ENCODE measurements around the gene FPGT. TPM values are rescaled to one million over a fixed set of nuclear protein-coding genes. Genes with fewer than 3 reads are reported as not detected.
"Not testable (repeated sequence)": the region's sequence is repeated elsewhere in the genome, so short reads cannot be mapped to it uniquely, and the experiment has no call there.

FPGT gene
- total and polyA plus RNA-seq, 7 donors: 2.7 to 9.4 (median 5.7) TPM

GRCh38 chr1:74247881-74248528 is 50.0 kb downstream of the FPGT start:
- no peak overlapping the region for H3K4me3 ChIP-seq
- ATAC-seq (no peak), DNase-seq (peak in 1 of 2 donors; percentile 36)
- intact Hi-C loops (cut with DNase I): no loop called here
- 91 to 94% (median 93%) methylated on average over 19 to 22 of the region's 22 CpGs for WGBS, 3 donors
- TF ChIP-seq CTCF (IDR thresholded peaks at IDR 0.05): no peak
- no peak overlapping the region for H3K27ac ChIP-seq
- no peaks in the 10 kb centered on the region for H3K9me3 ChIP-seq
- no peaks in the 10 kb centered on the region for H3K27me3 ChIP-seq (ENCODE audit: insufficient read depth in 3 of 3, low read length in 2 of 3)
- H3K4me1 ChIP-seq: no peaks in the 10 kb centered on the region
- H3K36me3 ChIP-seq (ENCODE audit: insufficient read depth in 1 of 2, low read depth in 1 of 2): peaks cover 0 to 5% of the 10 kb centered on the region in 2 donors

- ATAC-seq; H3K9me3 ChIP-seq; intact Hi-C loops (cut with DNase I); H3K4me1 ChIP-seq; H3K27ac ChIP-seq; H3K27me3 ChIP-seq (ENCODE audit: insufficient read depth in 3 of 3, low read length in 2 of 3); H3K4me3 ChIP-seq; H3K36me3 ChIP-seq (ENCODE audit: insufficient read depth in 1 of 2, low read depth in 1 of 2): not testable (repeated sequence)
- 88 to 93% (median 92%) methylated on average over 20 to 32 of the region's 32 CpGs for WGBS, 3 donors
- DNase-seq: peak in 1 of 2 donors; percentile 19
Observed at GRCh38 chr1:74253243-74253824, 55.3 kb downstream of the FPGT start.

Other genes with a start within 250 kb of the FPGT start
- 1 to 10 TPM in 1 of 4 donors, under 1 TPM in 3; 0.19 to 1.2 (median 0.52) TPM for gene LRRIQ3, start 66 bp upstream of the FPGT start, total RNA-seq
- gene LRRIQ3, start 66 bp upstream of the FPGT start, polyA plus RNA-seq: 1 to 10 TPM in 1 of 3 donors, under 1 TPM in 2; 0.44 to 1.3 (median 0.45) TPM
- 1 to 10 TPM in 2 of 4 donors, under 1 TPM in 2; 0.65 to 1.6 (median 1.0) TPM for gene TNNI3K, start 37.1 kb downstream of the FPGT start, total RNA-seq
- 1 to 10 TPM in 2 of 3 donors, under 1 TPM in 1; 0.12 to 2.4 (median 2.3) TPM for gene TNNI3K, start 37.1 kb downstream of the FPGT start, polyA plus RNA-seq

Measured in psoas muscle (tissue), 8 donors.